Measurements from ENCODE around the gene TOP3B.

The TOP3B gene

GRCh38 chr22:21968452-21969129 lies 14.0 kb downstream of the TOP3B start:
- H3K4me1 Mint-ChIP-seq (ENCODE audit: low read depth in 2 of 2): peaks cover 0 to 2% of the 10 kb centered on the region in 2 donors
- no peak for DNase-seq
- no peaks in the 10 kb centered on the region for H3K9me3 Mint-ChIP-seq
- no peak overlapping the region for H3K4me3 Mint-ChIP-seq
- ATAC-seq (replicated peaks): no peak
- no peak overlapping the region for H3K27ac Mint-ChIP-seq
- H3K36me3 Mint-ChIP-seq (ENCODE audit: insufficient read depth): peaks cover 42% of the 10 kb centered on the region
- H3K27me3 Mint-ChIP-seq: no peaks in the 10 kb centered on the region

GRCh38 chr22:21967693-21968271 lies 14.8 kb downstream of the TOP3B start:
- peaks cover 39% of the 10 kb centered on the region for H3K36me3 Mint-ChIP-seq (ENCODE audit: insufficient read depth)
- no peaks in the 10 kb centered on the region for H3K4me1 Mint-ChIP-seq (ENCODE audit: low read depth in 2 of 2)
- no peaks in the 10 kb centered on the region for H3K27me3 Mint-ChIP-seq
- H3K9me3 Mint-ChIP-seq: no peaks in the 10 kb centered on the region
- no peak overlapping the region for H3K27ac Mint-ChIP-seq
- ATAC-seq (replicated peaks): no peak
- no peak for DNase-seq
- H3K4me3 Mint-ChIP-seq: no peak overlapping the region

GRCh38 chr22:21966643-21967516 lies 15.7 kb downstream of the TOP3B start:
- H3K4me1 Mint-ChIP-seq (ENCODE audit: low read depth in 2 of 2): no peaks in the 10 kb centered on the region
- ATAC-seq (replicated peaks) (no peak), DNase-seq (no peak)
- no peak overlapping the region for H3K4me3 Mint-ChIP-seq
- no peaks in the 10 kb centered on the region for H3K9me3 Mint-ChIP-seq
- no peak overlapping the region for H3K27ac Mint-ChIP-seq
- H3K36me3 Mint-ChIP-seq (ENCODE audit: insufficient read depth): peaks cover 37% of the 10 kb centered on the region
- H3K27me3 Mint-ChIP-seq: no peaks in the 10 kb centered on the region

GRCh38 chr22:21965762-21966288 lies 16.8 kb downstream of the TOP3B start:
- Mint-ChIP-seq H3K4me3 (no peak overlapping the region), H3K9me3 (no peaks in the 10 kb centered on the region), H3K4me1 (ENCODE audit: low read depth in 2 of 2) (no peaks in the 10 kb centered on the region), H3K27me3 (no peaks in the 10 kb centered on the region), H3K27ac (no peak overlapping the region), H3K36me3 (ENCODE audit: insufficient read depth) (peaks cover 38% of the 10 kb centered on the region)
- ATAC-seq (replicated peaks) (no peak), DNase-seq (no peak)

GRCh38 chr22:21964918-21965484 lies 17.6 kb downstream of the TOP3B start:
- DNase-seq (no peak), ATAC-seq (replicated peaks) (no peak)
- no peaks in the 10 kb centered on the region for H3K27me3 Mint-ChIP-seq
- no peaks in the 10 kb centered on the region for H3K9me3 Mint-ChIP-seq
- H3K4me1 Mint-ChIP-seq (ENCODE audit: low read depth in 2 of 2): no peaks in the 10 kb centered on the region
- peaks cover 32% of the 10 kb centered on the region for H3K36me3 Mint-ChIP-seq (ENCODE audit: insufficient read depth)
- H3K27ac Mint-ChIP-seq: no peak overlapping the region
- H3K4me3 Mint-ChIP-seq: no peak overlapping the region

GRCh38 chr22:21964234-21964633 lies 18.4 kb downstream of the TOP3B start:
- H3K4me1 Mint-ChIP-seq (ENCODE audit: low read depth in 2 of 2): no peaks in the 10 kb centered on the region
- H3K27me3 Mint-ChIP-seq: no peaks in the 10 kb centered on the region
- DNase-seq (no peak), ATAC-seq (replicated peaks) (no peak)
- H3K4me3 Mint-ChIP-seq: no peak overlapping the region
- no peak overlapping the region for H3K27ac Mint-ChIP-seq
- no peaks in the 10 kb centered on the region for H3K9me3 Mint-ChIP-seq
- H3K36me3 Mint-ChIP-seq (ENCODE audit: insufficient read depth): peaks cover 30% of the 10 kb centered on the region

GRCh38 chr22:21963790-21964211 lies 18.8 kb downstream of the TOP3B start:
- ATAC-seq (replicated peaks) (no peak), DNase-seq (no peak)
- H3K27me3 Mint-ChIP-seq: no peaks in the 10 kb centered on the region
- no peaks in the 10 kb centered on the region for H3K4me1 Mint-ChIP-seq (ENCODE audit: low read depth in 2 of 2)
- no peaks in the 10 kb centered on the region for H3K9me3 Mint-ChIP-seq
- H3K36me3 Mint-ChIP-seq (ENCODE audit: insufficient read depth): peaks cover 28% of the 10 kb centered on the region
- H3K4me3 Mint-ChIP-seq: no peak overlapping the region
- no peak overlapping the region for H3K27ac Mint-ChIP-seq

GRCh38 chr22:21963286-21963685 lies 19.3 kb downstream of the TOP3B start:
- Mint-ChIP-seq H3K36me3 (ENCODE audit: insufficient read depth) (peaks cover 24% of the 10 kb centered on the region), H3K27me3 (no peaks in the 10 kb centered on the region), H3K4me1 (ENCODE audit: low read depth in 2 of 2) (no peaks in the 10 kb centered on the region), H3K27ac (no peak overlapping the region), H3K9me3 (no peaks in the 10 kb centered on the region), H3K4me3 (no peak overlapping the region)
- no peak for DNase-seq
- ATAC-seq (replicated peaks): no peak

- peak overlapping the region in 1 of 2 donors; percentile 62 for H3K27ac Mint-ChIP-seq
- ATAC-seq (replicated peaks) (no peak), DNase-seq (no peak)
- peaks cover 24% of the 10 kb centered on the region for H3K36me3 Mint-ChIP-seq (ENCODE audit: insufficient read depth)
- H3K4me3 Mint-ChIP-seq: no peak overlapping the region
- no peaks in the 10 kb centered on the region for H3K4me1 Mint-ChIP-seq (ENCODE audit: low read depth in 2 of 2)
- no peaks in the 10 kb centered on the region for H3K27me3 Mint-ChIP-seq
- H3K9me3 Mint-ChIP-seq: no peaks in the 10 kb centered on the region
These were observed 20.0 kb downstream of the TOP3B start for GRCh38 chr22:21962655-21962949.

GRCh38 chr22:21961886-21962654 lies 20.5 kb downstream of the TOP3B start:
- no peak for DNase-seq
- H3K4me3 Mint-ChIP-seq: no peak overlapping the region

GRCh38 chr22:21961127-21961867 lies 21.3 kb downstream of the TOP3B start:
- H3K9me3 Mint-ChIP-seq: no peaks in the 10 kb centered on the region
- H3K36me3 Mint-ChIP-seq (ENCODE audit: insufficient read depth): peaks cover 19% of the 10 kb centered on the region

More at GRCh38 chr22:21961886-21962654, 20.5 kb downstream of the TOP3B start:
- Mint-ChIP-seq H3K27ac (no peak overlapping the region), H3K27me3 (no peaks in the 10 kb centered on the region), H3K9me3 (no peaks in the 10 kb centered on the region), H3K36me3 (ENCODE audit: insufficient read depth) (peaks cover 23% of the 10 kb centered on the region), H3K4me1 (ENCODE audit: low read depth in 2 of 2) (no peaks in the 10 kb centered on the region)
- ATAC-seq (replicated peaks): no peak

GRCh38 chr22:21960200-21961126 lies 22.1 kb downstream of the TOP3B start:
- DNase-seq (no peak), ATAC-seq (replicated peaks) (no peak)
- Mint-ChIP-seq H3K27ac (peak overlapping the region in 1 of 2 donors; percentile 6), H3K9me3 (no peaks in the 10 kb centered on the region), H3K4me1 (ENCODE audit: low read depth in 2 of 2) (no peaks in the 10 kb centered on the region), H3K4me3 (no peak overlapping the region), H3K27me3 (no peaks in the 10 kb centered on the region), H3K36me3 (ENCODE audit: insufficient read depth) (peaks cover 11% of the 10 kb centered on the region)

More at GRCh38 chr22:21961127-21961867, 21.3 kb downstream of the TOP3B start:
- H3K4me1 Mint-ChIP-seq (ENCODE audit: low read depth in 2 of 2): no peaks in the 10 kb centered on the region
- no peaks in the 10 kb centered on the region for H3K27me3 Mint-ChIP-seq
- ATAC-seq (replicated peaks) (no peak), DNase-seq (no peak)
- H3K27ac Mint-ChIP-seq: peak overlapping the region in 1 of 2 donors; percentile 6
- no peak overlapping the region for H3K4me3 Mint-ChIP-seq

Measured in effector memory CD8-positive, alpha-beta T cell (primary cell).